ENCODE data around the gene COMMD3. TPM values are rescaled to one million over a fixed set of nuclear protein-coding genes. Genes with fewer than 3 reads are reported as not detected.

The COMMD3 gene
- total RNA-seq, 2 donors from 2014 or later: 28.5 to 141 TPM

DNA sequence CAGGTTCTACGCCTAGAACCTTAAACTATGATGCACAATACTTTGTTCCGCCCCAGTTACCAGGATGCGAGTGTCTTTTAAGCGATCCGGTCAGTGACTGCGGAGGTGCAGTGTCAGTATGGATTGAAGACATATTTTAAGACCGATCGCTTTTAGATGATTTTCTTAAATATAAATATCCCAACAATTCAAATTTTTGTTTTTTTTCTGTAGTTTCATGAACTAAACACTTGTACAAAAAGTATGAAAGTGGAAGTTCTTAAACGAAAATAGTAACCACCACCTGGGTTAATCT, 835 bp downstream of the COMMD3 start:
- peak overlapping the region; percentile 71 to 82 for H3K4me3 ChIP-seq
- no peak for DNase-seq (ENCODE audit: low spot score)
- peaks cover 0 to 26% of the 10 kb centered on the region in 2 donors for H3K4me1 ChIP-seq
- no peaks in the 10 kb centered on the region for H3K27me3 ChIP-seq
- TF ChIP-seq, protein P1, sequence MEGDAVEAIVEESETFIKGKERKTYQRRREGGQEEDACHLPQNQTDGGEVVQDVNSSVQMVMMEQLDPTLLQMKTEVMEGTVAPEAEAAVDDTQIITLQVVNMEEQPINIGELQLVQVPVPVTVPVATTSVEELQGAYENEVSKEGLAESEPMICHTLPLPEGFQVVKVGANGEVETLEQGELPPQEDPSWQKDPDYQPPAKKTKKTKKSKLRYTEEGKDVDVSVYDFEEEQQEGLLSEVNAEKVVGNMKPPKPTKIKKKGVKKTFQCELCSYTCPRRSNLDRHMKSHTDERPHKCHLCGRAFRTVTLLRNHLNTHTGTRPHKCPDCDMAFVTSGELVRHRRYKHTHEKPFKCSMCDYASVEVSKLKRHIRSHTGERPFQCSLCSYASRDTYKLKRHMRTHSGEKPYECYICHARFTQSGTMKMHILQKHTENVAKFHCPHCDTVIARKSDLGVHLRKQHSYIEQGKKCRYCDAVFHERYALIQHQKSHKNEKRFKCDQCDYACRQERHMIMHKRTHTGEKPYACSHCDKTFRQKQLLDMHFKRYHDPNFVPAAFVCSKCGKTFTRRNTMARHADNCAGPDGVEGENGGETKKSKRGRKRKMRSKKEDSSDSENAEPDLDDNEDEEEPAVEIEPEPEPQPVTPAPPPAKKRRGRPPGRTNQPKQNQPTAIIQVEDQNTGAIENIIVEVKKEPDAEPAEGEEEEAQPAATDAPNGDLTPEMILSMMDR (IDR thresholded peaks at IDR 0.05): no peak
- H3K36me3 ChIP-seq: no peaks in the 10 kb centered on the region
- no peaks in the 10 kb centered on the region for H3K9me3 ChIP-seq
- H3K27ac ChIP-seq: peak overlapping the region; percentile 96 to 97

DNA sequence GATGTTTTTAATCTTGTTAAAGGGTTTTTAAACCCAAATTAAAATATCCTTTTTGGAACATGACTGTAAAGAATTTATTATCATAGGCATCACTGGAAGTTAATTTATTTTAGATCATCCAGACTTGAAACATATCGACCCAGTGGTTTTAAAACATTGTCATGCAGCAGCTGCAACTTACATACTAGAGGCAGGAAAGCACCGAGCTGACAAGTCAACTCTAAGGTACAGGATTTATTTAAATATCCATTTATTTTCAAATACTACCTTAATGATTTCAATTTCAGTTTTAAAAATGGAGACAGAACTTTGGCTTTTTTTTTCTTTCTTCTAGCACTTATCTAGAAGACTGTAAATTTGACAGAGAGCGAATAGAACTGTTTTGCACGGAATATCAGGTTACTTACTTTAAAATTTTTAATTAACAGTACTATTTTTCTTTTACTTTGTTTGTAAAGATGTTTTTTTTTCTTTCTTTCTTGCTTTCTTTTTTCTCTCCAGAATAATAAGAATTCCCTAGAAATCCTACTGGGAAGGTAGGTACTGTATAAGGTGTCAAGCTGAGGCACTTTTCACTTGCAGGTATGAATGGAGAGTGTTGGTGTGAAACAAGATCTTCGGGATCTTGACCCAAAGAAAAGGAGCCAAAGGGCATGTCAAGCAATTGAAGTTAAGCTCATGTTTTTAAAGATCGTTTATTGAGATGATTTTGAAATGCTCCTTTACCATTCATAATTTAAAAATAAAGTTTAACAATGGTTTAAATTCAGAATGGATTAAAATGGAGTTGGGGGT, 1.8 kb downstream of the COMMD3 start:
- Histone ChIP-seq H3K27ac (no peak overlapping the region), H3K27me3 (peaks cover 0 to 4% of the 10 kb centered on the region in 2 donors), H3K9me3 (no peaks in the 10 kb centered on the region), H3K4me1 (peaks cover 0 to 35% of the 10 kb centered on the region in 2 donors), H3K36me3 (no peaks in the 10 kb centered on the region), H3K4me3 (no peak overlapping the region)
- DNase-seq (ENCODE audit: low spot score): no peak
- TF ChIP-seq, protein P1 (IDR thresholded peaks at IDR 0.05): no peak

DNA sequence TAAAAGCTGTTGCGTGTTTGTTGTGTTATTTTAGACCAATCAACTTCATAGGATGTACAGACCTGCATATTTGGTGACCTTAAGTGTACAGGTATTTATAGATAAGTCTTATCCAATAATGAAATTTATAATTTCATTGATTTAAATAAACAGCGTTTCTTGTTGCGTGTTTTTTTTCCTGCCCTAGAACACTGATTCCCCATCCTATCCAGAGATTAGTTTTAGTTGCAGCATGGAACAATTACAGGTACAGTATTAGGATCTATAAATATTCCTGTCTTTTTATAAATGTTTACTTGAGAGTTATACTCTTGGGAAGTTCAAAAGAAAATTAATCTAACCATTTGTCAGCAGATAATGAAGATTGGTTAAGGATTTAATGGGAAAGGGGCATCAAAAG, 2.6 kb downstream of the COMMD3 start:
- Histone ChIP-seq H3K9me3 (no peaks in the 10 kb centered on the region), H3K4me1 (peaks cover 0 to 43% of the 10 kb centered on the region in 2 donors)

DNA sequence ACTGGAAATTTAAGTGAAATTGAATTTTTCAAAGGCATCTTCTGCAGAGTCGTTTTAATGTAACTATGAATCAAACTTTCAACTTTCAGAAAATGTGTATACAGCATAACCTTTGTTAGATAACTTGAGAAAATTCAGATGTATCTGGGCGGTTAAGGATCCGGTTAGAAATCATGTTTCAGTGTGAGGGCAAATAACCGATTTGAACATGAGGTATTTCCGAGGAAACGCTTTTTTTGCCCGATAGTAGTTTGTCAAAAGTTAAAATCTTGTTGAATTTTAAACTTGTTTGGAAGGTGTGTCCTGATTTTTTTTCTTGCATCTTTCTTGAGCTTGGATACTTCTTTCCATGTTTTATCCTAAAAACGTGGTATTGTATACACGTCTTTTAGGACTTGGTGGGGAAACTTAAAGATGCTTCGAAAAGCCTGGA, 3.4 kb downstream of the COMMD3 start:
- Histone ChIP-seq H3K4me3 (no peak overlapping the region), H3K9me3 (no peaks in the 10 kb centered on the region), H3K27me3 (peaks cover 0 to 4% of the 10 kb centered on the region in 2 donors), H3K27ac (peak overlapping the region; percentile 76), H3K4me1 (peaks cover 0 to 51% of the 10 kb centered on the region in 2 donors), H3K36me3 (no peaks in the 10 kb centered on the region)
- TF ChIP-seq, protein P1 (IDR thresholded peaks at IDR 0.05): no peak
- no peak for DNase-seq (ENCODE audit: low spot score)

More for the DNA sequence above, 2.6 kb downstream of the COMMD3 start:
- DNase-seq (ENCODE audit: low spot score): no peak
- no peak overlapping the region for H3K27ac ChIP-seq
- H3K4me3 ChIP-seq: no peak overlapping the region
- no peaks in the 10 kb centered on the region for H3K36me3 ChIP-seq
- TF ChIP-seq, protein P1 (IDR thresholded peaks at IDR 0.05): no peak
- peaks cover 0 to 4% of the 10 kb centered on the region in 2 donors for H3K27me3 ChIP-seq

DNA sequence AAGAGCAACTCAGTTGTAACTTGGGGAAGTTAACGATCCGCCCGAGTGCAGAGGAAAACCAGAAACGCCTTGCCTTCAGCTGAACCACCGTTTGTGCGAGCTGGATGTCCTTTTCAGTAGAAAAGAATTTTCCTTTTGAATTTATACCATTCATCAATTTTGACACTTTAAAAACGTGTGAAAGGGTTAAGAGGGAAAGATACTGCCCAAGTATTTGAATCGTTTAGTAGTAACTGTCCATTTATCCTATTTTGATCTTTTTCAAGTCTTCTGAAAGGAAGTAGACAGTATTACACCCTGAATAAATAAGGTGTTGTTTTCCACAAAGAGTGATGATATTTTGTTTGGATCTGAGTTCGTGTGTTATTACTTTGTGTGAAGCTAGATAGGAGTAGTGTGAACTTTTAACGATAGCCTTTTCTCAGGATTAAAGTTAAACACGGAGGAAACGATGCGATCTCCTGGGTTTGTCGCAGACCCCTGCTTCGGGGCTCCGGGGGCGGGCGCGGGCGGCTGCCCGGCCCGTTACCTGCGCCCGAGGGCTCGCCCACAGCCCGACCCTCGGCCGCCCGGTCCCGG, 3.9 kb downstream of the COMMD3 start:
- TF ChIP-seq, protein P1 (IDR thresholded peaks at IDR 0.05): no peak
- H3K36me3 ChIP-seq: no peaks in the 10 kb centered on the region
- DNase-seq (ENCODE audit: low spot score): no peak
- peak overlapping the region; percentile 76 for H3K27ac ChIP-seq
- H3K27me3 ChIP-seq: peaks cover 0 to 4% of the 10 kb centered on the region in 2 donors
- peak overlapping the region; percentile 41 to 90 for H3K4me3 ChIP-seq
- no peaks in the 10 kb centered on the region for H3K9me3 ChIP-seq
- peaks cover 0 to 54% of the 10 kb centered on the region in 2 donors for H3K4me1 ChIP-seq

All from right atrium auricular region (tissue), 2 donors.